ENCODE data around the gene TYMP. TPM values are rescaled to one million over a fixed set of nuclear protein-coding genes. Genes with fewer than 3 reads are reported as not detected.

Gene TYMP
- total and polyA plus RNA-seq, 2 experiments from 2014 or later: 46.4 to 85.7 TPM

- WGBS (ENCODE audit: low lambda C conversion rate, missing lambda C conversion rate): 91% methylated on average over 27 of the region's 27 CpGs
- no peaks in the 10 kb centered on the region for H3K79me2 ChIP-seq
- H3K27me3 ChIP-seq: no peaks in the 10 kb centered on the region
- peak; percentile 1 for DNase-seq (ENCODE audit: low spot score)
- no peaks in the 10 kb centered on the region for H3K9me2 ChIP-seq (replicated peaks; ENCODE audit: insufficient read depth)
- no peak overlapping the region for H3K4me2 ChIP-seq
- no peaks in the 10 kb centered on the region for H4K20me1 ChIP-seq (ENCODE audit: insufficient read depth, poor library complexity, severe bottlenecking)
- no peak overlapping the region for H2AFZ ChIP-seq
- H3K4me1 ChIP-seq (ENCODE audit: insufficient read depth): no peaks in the 10 kb centered on the region
- no peak overlapping the region for H3K4me3 ChIP-seq
- H3K9me3 ChIP-seq (ENCODE audit: low read depth): no peaks in the 10 kb centered on the region
- no peak overlapping the region for H3K27ac ChIP-seq
- H3K36me3 ChIP-seq (replicated peaks; ENCODE audit: insufficient read depth, low read depth): no peaks in the 10 kb centered on the region
- TF ChIP-seq CTCF (IDR thresholded peaks at IDR 0.05; ENCODE audit: poor library complexity) (no peak), EZH2phosphoT487 (IDR thresholded peaks at IDR 0.05; ENCODE audit: low read depth, severe bottlenecking, unreplicated experiment) (no peak), EZH2 (IDR thresholded peaks at IDR 0.05; ENCODE audit: borderline replicate concordance) (no peak)
Observed at GRCh38 chr22:50490531-50491308, 39.1 kb downstream of the TYMP start.

GRCh38 chr22:50489363-50490243 lies 40.2 kb downstream of the TYMP start:
- H3K4me2 ChIP-seq: no peak overlapping the region
- no peaks in the 10 kb centered on the region for H3K36me3 ChIP-seq (replicated peaks; ENCODE audit: insufficient read depth, low read depth)
- H3K9me3 ChIP-seq (ENCODE audit: low read depth): no peaks in the 10 kb centered on the region
- no peak overlapping the region for H3K4me3 ChIP-seq
- no peak overlapping the region for H3K27ac ChIP-seq
- no peaks in the 10 kb centered on the region for H3K4me1 ChIP-seq (ENCODE audit: insufficient read depth)
- WGBS (ENCODE audit: low lambda C conversion rate, missing lambda C conversion rate): 91% methylated on average over 18 of the region's 31 CpGs
- H3K27me3 ChIP-seq: no peaks in the 10 kb centered on the region
- H4K20me1 ChIP-seq (ENCODE audit: insufficient read depth, poor library complexity, severe bottlenecking): no peaks in the 10 kb centered on the region
- no peaks in the 10 kb centered on the region for H3K79me2 ChIP-seq
- H3K9me2 ChIP-seq (replicated peaks; ENCODE audit: insufficient read depth): no peaks in the 10 kb centered on the region
- H2AFZ ChIP-seq: no peak overlapping the region
- TF ChIP-seq EZH2 (IDR thresholded peaks at IDR 0.05; ENCODE audit: borderline replicate concordance) (no peak), CTCF (IDR thresholded peaks at IDR 0.05; ENCODE audit: poor library complexity) (no peak), EZH2phosphoT487 (IDR thresholded peaks at IDR 0.05; ENCODE audit: low read depth, severe bottlenecking, unreplicated experiment) (no peak)
- DNase-seq (ENCODE audit: low spot score): no peak

- no peak for DNase-seq (ENCODE audit: low spot score)
- 80% methylated on average over 4 of the region's 19 CpGs for WGBS (ENCODE audit: low lambda C conversion rate, missing lambda C conversion rate)
- no peak overlapping the region for H3K4me2 ChIP-seq
- H3K4me3 ChIP-seq: no peak overlapping the region
- H4K20me1 ChIP-seq (ENCODE audit: insufficient read depth, poor library complexity, severe bottlenecking): no peaks in the 10 kb centered on the region
- H3K79me2 ChIP-seq: no peaks in the 10 kb centered on the region
- H3K9me3 ChIP-seq (ENCODE audit: low read depth): no peaks in the 10 kb centered on the region
- H2AFZ ChIP-seq: no peak overlapping the region
- peaks cover 5% of the 10 kb centered on the region for H3K4me1 ChIP-seq (ENCODE audit: insufficient read depth)
- no peak for TF ChIP-seq EZH2 (IDR thresholded peaks at IDR 0.05; ENCODE audit: borderline replicate concordance)
- no peak for TF ChIP-seq EZH2phosphoT487 (IDR thresholded peaks at IDR 0.05; ENCODE audit: low read depth, severe bottlenecking, unreplicated experiment)
- no peak for TF ChIP-seq CTCF (IDR thresholded peaks at IDR 0.05; ENCODE audit: poor library complexity)
- H3K36me3 ChIP-seq (replicated peaks; ENCODE audit: insufficient read depth, low read depth): no peaks in the 10 kb centered on the region
- H3K27ac ChIP-seq: no peak overlapping the region
- no peaks in the 10 kb centered on the region for H3K27me3 ChIP-seq
- H3K9me2 ChIP-seq (replicated peaks; ENCODE audit: insufficient read depth): no peaks in the 10 kb centered on the region
Observed at GRCh38 chr22:50488886-50489285, 40.9 kb downstream of the TYMP start.

Measured in hepatocyte (in vitro differentiated cells).